GM13976 (cell line): ENCODE data around the gene FAM81B.

ENCODE experiments used
- DNase-seq: peaks from one replicate; pipeline ENCODE4 v3.0.0; 2012; ENCODE audit warnings: low spot score
- CTCF ChIP-seq: IDR thresholded peaks from 2 replicates; pipeline ENCODE4 v1.5.1; 2012; ENCODE audit warnings: borderline replicate concordance, mild to moderate bottlenecking; ENCODE audit not compliant: insufficient read depth; ENCODE audit errors: extremely low read depth, missing control alignments, control extremely low read depth
- in situ Hi-C: fragments of 300-500 bp; cut with MboI; formaldehyde crosslinking; loops from one replicate; pipeline ENCODE4 v1.12.0; 2022; ENCODE audit warnings: low sequenced_read_pairs, mixed read lengths, inconsistent platforms; ENCODE audit not compliant: unreplicated experiment

FAM81B gene

GRCh38 chr5:95414451-95414850 lies 23.3 kb downstream of the FAM81B start:
- no peak for DNase-seq
- in situ Hi-C loops, result no loop called here
- TF ChIP-seq CTCF, result no peak

- in situ Hi-C loops, result no loop called here
- DNase-seq, result no peak
- no peak for TF ChIP-seq CTCF
Measured at GRCh38 chr5:95417971-95418370, 26.8 kb downstream of the FAM81B start.

GRCh38 chr5:95422838-95423237 lies 31.7 kb downstream of the FAM81B start:
- in situ Hi-C loops, result no loop called here

GRCh38 chr5:95424016-95424415 lies 32.9 kb downstream of the FAM81B start:
- no peak for TF ChIP-seq CTCF
- DNase-seq, result no peak
- in situ Hi-C loops, result no loop called here

More at GRCh38 chr5:95422838-95423237, 31.7 kb downstream of the FAM81B start:
- no peak for TF ChIP-seq CTCF
- DNase-seq, result no peak

- no peak for TF ChIP-seq CTCF
- in situ Hi-C loops, result no loop called here
- DNase-seq, result no peak
Measured at GRCh38 chr5:95424526-95424925, 33.4 kb downstream of the FAM81B start.

- no peak for DNase-seq
- no peak for TF ChIP-seq CTCF
- in situ Hi-C loops, result no loop called here
Measured at GRCh38 chr5:95426227-95426626, 35.1 kb downstream of the FAM81B start.

GRCh38 chr5:95432779-95433178 lies 41.6 kb downstream of the FAM81B start:
- no peak for DNase-seq
- in situ Hi-C loops, result no loop called here
- no peak for TF ChIP-seq CTCF
